HEK293 (cell line): ENCODE measurements around the gene MTMR8.
A peak's percentile ranks its signal among the peaks of the same experiment; 100 is the strongest.

ENCODE experiments used
- CTCF ChIA-PET: fragments of 350-600 bp; formaldehyde crosslinking; extraction: SDS; loops from one replicate; lab custom pipeline; 2021; ENCODE audit warnings: antibody characterized with exemption; lab: Yijun Ruan, JAX
- POLR2A ChIA-PET: fragments of 300-600 bp; formaldehyde crosslinking; extraction: SDS; loops from one replicate; lab custom pipeline; 2020; ENCODE audit warnings: antibody characterized with exemption, inconsistent platforms; lab: Yijun Ruan, JAX
- H3K27ac ChIP-seq: fragments of 200-500 bp; sonication (Bioruptor generic); 2 replicates; pipeline ENCODE4 v1.5.1; 2014; ENCODE audit warnings: low read depth, low read length, control low read depth, inconsistent platforms; ENCODE audit errors: extremely low read depth
- H3K36me3 ChIP-seq, 2 experiments: fragments of 200-500 bp in 1 of 2; sonication (Bioruptor generic) in 1 of 2; 1 replicate in 1 of 2; 2 replicates in 1 of 2; pipeline ENCODE4 v1.5.1; 2014 to 2017; ENCODE audit warnings: inconsistent platforms in 2 of 2, low read length in 2 of 2; ENCODE audit not compliant: control insufficient read depth in 2 of 2, insufficient read depth in 1 of 2
- H3K4me1 ChIP-seq: fragments of 200-500 bp; sonication (Bioruptor generic); 2 replicates; pipeline ENCODE4 v1.5.1; 2014; ENCODE audit warnings: mild to moderate bottlenecking, low read length, inconsistent platforms; ENCODE audit not compliant: control insufficient read depth, insufficient read depth
- H3K4me3 ChIP-seq: 2 replicates; pipeline ENCODE4 v1.5.1; 2011; ENCODE audit warnings: low read depth, mild to moderate bottlenecking, control low read depth, low read length, moderate library complexity
- H3K9me3 ChIP-seq: fragments of 200-500 bp; sonication (Bioruptor generic); 2 replicates; pipeline ENCODE4 v1.5.1; 2014; ENCODE audit warnings: low read depth, low read length, inconsistent platforms; ENCODE audit not compliant: control insufficient read depth, insufficient read depth
- CTCF ChIP-seq: fragments of 450-650 bp; formaldehyde crosslinking; IDR thresholded peaks from 2 replicates; pipeline ENCODE4 v1.5.1; 2016; ENCODE audit warnings: missing biosample characterization, missing genetic modification characterization
- ZNF155 ChIP-seq: fragments of 450-650 bp; formaldehyde crosslinking; IDR thresholded peaks from 2 replicates; pipeline ENCODE4 v1.5.1; 2016; ENCODE audit warnings: missing biosample characterization, missing genetic modification characterization
- ZNF175 ChIP-seq: fragments of 450-650 bp; formaldehyde crosslinking; IDR thresholded peaks from 2 replicates; pipeline ENCODE4 v1.5.1; 2016; ENCODE audit warnings: missing biosample characterization, missing genetic modification characterization
- ZNF292 ChIP-seq: fragments of 450-650 bp; formaldehyde crosslinking; IDR thresholded peaks from 2 replicates; pipeline ENCODE4 v1.5.1; 2016; ENCODE audit warnings: low read depth, missing biosample characterization, missing genetic modification characterization, borderline replicate concordance
- ZNF335 ChIP-seq: fragments of 450-650 bp; formaldehyde crosslinking; conservative IDR thresholded peaks from 2 replicates; pipeline ENCODE4 v1.5.1; 2016; ENCODE audit warnings: missing biosample characterization, missing genetic modification characterization
- ZNF37A ChIP-seq: fragments of 450-650 bp; IDR thresholded peaks from 2 replicates; pipeline ENCODE4 v1.5.1; 2018; ENCODE audit warnings: missing biosample characterization, missing genetic modification characterization
- ZNF398 ChIP-seq: fragments of 450-650 bp; formaldehyde crosslinking; IDR thresholded peaks from 2 replicates; pipeline ENCODE4 v1.5.1; 2017; ENCODE audit warnings: missing biosample characterization, missing genetic modification characterization
- ZNF433 ChIP-seq: fragments of 450-650 bp; formaldehyde crosslinking; IDR thresholded peaks from 2 replicates; pipeline ENCODE4 v1.5.1; 2016; ENCODE audit warnings: missing biosample characterization, missing genetic modification characterization, low read depth
- ZNF529 ChIP-seq: fragments of 450-650 bp; formaldehyde crosslinking; IDR thresholded peaks from 2 replicates; pipeline ENCODE4 v1.5.1; 2017; ENCODE audit warnings: missing genetic modification characterization, missing biosample characterization; ENCODE audit not compliant: insufficient replicate concordance
- ZNF558 ChIP-seq: fragments of 450-650 bp; formaldehyde crosslinking; IDR thresholded peaks from 2 replicates; pipeline ENCODE4 v1.5.1; 2016; ENCODE audit warnings: missing biosample characterization, missing genetic modification characterization
- ZNF623 ChIP-seq: fragments of 450-650 bp; formaldehyde crosslinking; IDR thresholded peaks from 2 replicates; pipeline ENCODE4 v1.5.1; 2016; ENCODE audit warnings: missing biosample characterization, missing genetic modification characterization
- ZNF629 ChIP-seq: fragments of 450-650 bp; formaldehyde crosslinking; IDR thresholded peaks from 2 replicates; pipeline ENCODE4 v1.5.1; 2017; ENCODE audit warnings: missing biosample characterization, missing genetic modification characterization
- ZNF701 ChIP-seq: fragments of 450-650 bp; formaldehyde crosslinking; IDR thresholded peaks from 2 replicates; pipeline ENCODE4 v1.5.1; 2016; ENCODE audit warnings: missing biosample characterization, missing genetic modification characterization
- ZNF777 ChIP-seq: fragments of 450-650 bp; formaldehyde crosslinking; IDR thresholded peaks from 2 replicates; pipeline ENCODE4 v1.5.1; 2017; ENCODE audit warnings: missing biosample characterization, missing genetic modification characterization, borderline replicate concordance
- ZNF830 ChIP-seq: fragments of 450-650 bp; IDR thresholded peaks from 2 replicates; pipeline ENCODE4 v1.5.0; 2018; ENCODE audit warnings: missing biosample characterization, missing genetic modification characterization, low read depth, mild to moderate bottlenecking, moderate library complexity
- ZSCAN23 ChIP-seq: fragments of 450-650 bp; formaldehyde crosslinking; IDR thresholded peaks from 2 replicates; pipeline ENCODE4 v1.5.1; 2016; ENCODE audit warnings: missing biosample characterization, missing genetic modification characterization
- TF ChIP-seq, protein P1 (sequence below): fragments of 450-650 bp; IDR thresholded peaks from 2 replicates; pipeline ENCODE4 v1.5.1; 2018; ENCODE audit warnings: missing biosample characterization, mild to moderate bottlenecking, missing genetic modification characterization

Gene MTMR8

GRCh38 chrX:64313624-64314023 is 81.6 kb downstream of the MTMR8 start:
- H3K36me3 ChIP-seq = no peaks in the 10 kb centered on the region
- CTCF ChIA-PET = no interaction called here
- no peaks in the 10 kb centered on the region; the same call in none of the 2 replicates for H3K9me3 ChIP-seq
- TF ChIP-seq ZNF433 (tag by site-specific recombination) (peak; percentile 95), ZNF155 (no peak)
- POLR2A ChIA-PET = no interaction called here
- no peaks in the 10 kb centered on the region for H3K4me1 ChIP-seq
- no peak overlapping the region for H3K4me3 ChIP-seq
- H3K27ac ChIP-seq = no peak overlapping the region

GRCh38 chrX:64306712-64307111 is 88.5 kb downstream of the MTMR8 start:
- Histone ChIP-seq H3K9me3 (peaks cover 8% of the 10 kb centered on the region), H3K27ac (no peak overlapping the region), H3K4me3 (no peak overlapping the region), H3K36me3 (no peaks in the 10 kb centered on the region), H3K4me1 (no peaks in the 10 kb centered on the region)
- POLR2A ChIA-PET = no interaction called here
- TF ChIP-seq, protein P1, sequence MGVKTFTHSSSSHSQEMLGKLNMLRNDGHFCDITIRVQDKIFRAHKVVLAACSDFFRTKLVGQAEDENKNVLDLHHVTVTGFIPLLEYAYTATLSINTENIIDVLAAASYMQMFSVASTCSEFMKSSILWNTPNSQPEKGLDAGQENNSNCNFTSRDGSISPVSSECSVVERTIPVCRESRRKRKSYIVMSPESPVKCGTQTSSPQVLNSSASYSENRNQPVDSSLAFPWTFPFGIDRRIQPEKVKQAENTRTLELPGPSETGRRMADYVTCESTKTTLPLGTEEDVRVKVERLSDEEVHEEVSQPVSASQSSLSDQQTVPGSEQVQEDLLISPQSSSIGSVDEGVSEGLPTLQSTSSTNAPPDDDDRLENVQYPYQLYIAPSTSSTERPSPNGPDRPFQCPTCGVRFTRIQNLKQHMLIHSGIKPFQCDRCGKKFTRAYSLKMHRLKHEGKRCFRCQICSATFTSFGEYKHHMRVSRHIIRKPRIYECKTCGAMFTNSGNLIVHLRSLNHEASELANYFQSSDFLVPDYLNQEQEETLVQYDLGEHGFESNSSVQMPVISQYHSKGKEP (tag by site-specific recombination) = no peak
- no peak for TF ChIP-seq ZSCAN23
- TF ChIP-seq ZNF292 (tag by site-specific recombination) = no peak
- TF ChIP-seq ZNF558 = no peak
- TF ChIP-seq ZNF701 (tag by site-specific recombination) = no peak
- TF ChIP-seq ZNF175 (tag by site-specific recombination) = no peak
- TF ChIP-seq ZNF777 (tag by site-specific recombination) = no peak
- TF ChIP-seq ZNF830 (tag by site-specific recombination) = no peak
- TF ChIP-seq ZNF335 = no peak
- TF ChIP-seq ZNF623 (tag by site-specific recombination) = no peak
- TF ChIP-seq ZNF629 (tag by site-specific recombination) = no peak
- TF ChIP-seq ZNF529 (tag by site-specific recombination) = no peak
- TF ChIP-seq ZNF37A (tag by site-specific recombination) = no peak
- TF ChIP-seq ZNF398 (tag by site-specific recombination) = no peak
- CTCF ChIA-PET = no interaction called here

- Histone ChIP-seq H3K36me3 (no peaks in the 10 kb centered on the region), H3K27ac (no peak overlapping the region), H3K4me1 (no peaks in the 10 kb centered on the region), H3K4me3 (no peak overlapping the region), H3K9me3 (no peaks in the 10 kb centered on the region; the same call in none of the 2 replicates)
- CTCF ChIA-PET = no interaction called here
- POLR2A ChIA-PET = no interaction called here
- no peak for TF ChIP-seq CTCF (tag by site-specific recombination)
Observed at GRCh38 chrX:64291123-64291522, 104.1 kb downstream of the MTMR8 start.
